Measurements from ENCODE around the gene PTDSS2. TPM values are rescaled to one million over a fixed set of nuclear protein-coding genes. Genes with fewer than 3 reads are reported as not detected.

Gene PTDSS2
- total RNA-seq, 1 experiment from 2014 or later = 28.2 TPM

GRCh38 chr11:506238-506994, 56.3 kb downstream of the PTDSS2 start:
- H3K27ac Mint-ChIP-seq (ENCODE audit: low read depth, unreplicated experiment) = peak overlapping the region; percentile 99
- TSS peak; percentile 49 for BruUV-seq (replicated peaks)
- H3K36me3 Mint-ChIP-seq (ENCODE audit: insufficient read depth, unreplicated experiment) = peaks cover 46% of the 10 kb centered on the region
- no peak for TF ChIP-seq CTCF (IDR thresholded peaks at IDR 0.05; ENCODE audit: unreplicated experiment)
- no peaks in the 10 kb centered on the region for H3K9me3 Mint-ChIP-seq (ENCODE audit: unreplicated experiment)
- peak overlapping the region; percentile 95 for H3K4me3 Mint-ChIP-seq (ENCODE audit: unreplicated experiment)
- peak; percentile 95 for DNase-seq (ENCODE audit: unreplicated experiment)
- POLR2A ChIA-PET = interaction anchor here (0.7 to 6.5 kb wide), 19 partner anchors 10 to 303 kb away, joined by 3 to 81 read pairs (median 5); partner anchors contain the start of genes BET1L, HRAS, LMNTD2 and LRRC56
- intact Hi-C loops (cut with micrococcal nuclease) = no loop called here
- no peaks in the 10 kb centered on the region for H3K27me3 Mint-ChIP-seq (ENCODE audit: insufficient read depth, unreplicated experiment)
- H3K4me1 Mint-ChIP-seq (ENCODE audit: insufficient read depth, unreplicated experiment) = peaks cover 6% of the 10 kb centered on the region
- CTCF ChIA-PET = interaction anchor here (0.5 to 6.8 kb wide), 6 partner anchors 12 to 457 kb away, joined by 3 to 34 read pairs (median 3); partner anchors contain the start of gene PTDSS2

- BruUV-seq (replicated peaks) = no TSS peak
- H3K4me3 Mint-ChIP-seq (ENCODE audit: unreplicated experiment) = peak within 1 kb of the TSS; percentile 95
- no peaks in the 10 kb centered on the region for H3K9me3 Mint-ChIP-seq (ENCODE audit: unreplicated experiment)
- ChIA-PET POLR2A (interaction anchor here (0.7 to 6.5 kb wide), 16 partner anchors 9 to 302 kb away, joined by 3 to 81 read pairs (median 6); partner anchors contain the start of genes BET1L, HRAS, LMNTD2 and PHRF1), CTCF (interaction anchor here (0.5 to 6.8 kb wide), 5 partner anchors 11 to 456 kb away, joined by 3 to 34 read pairs (median 4); partner anchors contain the start of gene PTDSS2)
- H3K27ac Mint-ChIP-seq (ENCODE audit: low read depth, unreplicated experiment) = peak within 1 kb of the TSS; percentile 99
- DNase-seq (ENCODE audit: unreplicated experiment) = peak; percentile 94
- H3K36me3 Mint-ChIP-seq (ENCODE audit: insufficient read depth, unreplicated experiment) = peaks cover 40% of the 10 kb centered on the region
- H3K4me1 Mint-ChIP-seq (ENCODE audit: insufficient read depth, unreplicated experiment) = peaks cover 6% of the 10 kb centered on the region
- H3K27me3 Mint-ChIP-seq (ENCODE audit: insufficient read depth, unreplicated experiment) = no peaks in the 10 kb centered on the region
- intact Hi-C loops (cut with micrococcal nuclease) = loop anchor here (1.0 kb wide), 1 partner anchor 11 kb away; no protein-coding TSS in a partner anchor
- TF ChIP-seq CTCF (IDR thresholded peaks at IDR 0.05; ENCODE audit: unreplicated experiment) = no peak
Observed at GRCh38 chr11:506995-507726, 57.1 kb downstream of the PTDSS2 start, which contains the start of gene RNH1. RNH1 (minus strand) TSS chr11:507242; CDS start chr11:502162, 5,080 bp downstream.

GRCh38 chr11:507727-508515, 57.8 kb downstream of the PTDSS2 start:
- DNase-seq (ENCODE audit: unreplicated experiment) = no peak
- Mint-ChIP-seq H3K27ac (ENCODE audit: low read depth, unreplicated experiment) (no peak overlapping the region), H3K4me1 (ENCODE audit: insufficient read depth, unreplicated experiment) (peaks cover 6% of the 10 kb centered on the region), H3K9me3 (ENCODE audit: unreplicated experiment) (no peaks in the 10 kb centered on the region), H3K36me3 (ENCODE audit: insufficient read depth, unreplicated experiment) (peaks cover 39% of the 10 kb centered on the region), H3K4me3 (ENCODE audit: unreplicated experiment) (peak overlapping the region; percentile 95), H3K27me3 (ENCODE audit: insufficient read depth, unreplicated experiment) (no peaks in the 10 kb centered on the region)
- no peak for TF ChIP-seq CTCF (IDR thresholded peaks at IDR 0.05; ENCODE audit: unreplicated experiment)
- intact Hi-C loops (cut with micrococcal nuclease) = loop anchor here (1.0 kb wide), 1 partner anchor 10 kb away; no protein-coding TSS in a partner anchor
- POLR2A ChIA-PET = interaction anchor here (1.2 to 6.5 kb wide), 4 partner anchors 9 to 300 kb away, joined by 3 to 81 read pairs (median 52); partner anchors contain the start of genes BET1L, HRAS, PTDSS2 and RIC8A
- TSS peak; percentile 11 for BruUV-seq (replicated peaks)
- CTCF ChIA-PET = interaction anchor here (6.8 kb wide), 1 partner anchor 10 kb away, joined by 34 read pairs; no protein-coding TSS in a partner anchor

Measured in MCF 10A (cell line).